IPS-20b (cell line): ENCODE measurements around the gene ITPKB.

ENCODE experiments used
- H3K27ac ChIP-seq: one replicate; pipeline ENCODE4 v1.5.1; 2013; ENCODE audit warnings: low read length
- H3K27me3 ChIP-seq: 2 replicates; pipeline ENCODE4 v1.6.1; 2013; ENCODE audit warnings: mild to moderate bottlenecking, low read length, inconsistent platforms; ENCODE audit not compliant: insufficient read depth
- H3K36me3 ChIP-seq: 2 replicates; pipeline ENCODE4 v1.6.1; 2013; ENCODE audit warnings: low read depth, mild to moderate bottlenecking, inconsistent platforms, low read length, moderate library complexity; ENCODE audit not compliant: insufficient read depth
- H3K4me1 ChIP-seq: 2 replicates; pipeline ENCODE4 v1.6.1; 2013; ENCODE audit warnings: mild to moderate bottlenecking, control low read depth, inconsistent platforms, low read length, moderate library complexity; ENCODE audit not compliant: insufficient read depth
- H3K4me3 ChIP-seq: 2 replicates; pipeline ENCODE4 v1.5.1; 2013; ENCODE audit warnings: mild to moderate bottlenecking, low read length, inconsistent platforms
- H3K9ac ChIP-seq: 2 replicates; pipeline ENCODE4 v1.6.1; 2013; ENCODE audit warnings: low read depth, mild to moderate bottlenecking, inconsistent platforms, low read length, moderate library complexity
- H3K9me3 ChIP-seq: 2 replicates; pipeline ENCODE4 v1.6.1; 2013; ENCODE audit warnings: mild to moderate bottlenecking, low read depth, low read length, inconsistent platforms; ENCODE audit not compliant: insufficient read depth

Gene ITPKB

GRCh38 chr1:226588484-226588883, 150.6 kb downstream of the ITPKB start:
- H3K4me1 ChIP-seq: 0 out of 2 replicates have a peak, but pooled peaks cover 5% of the 10 kb centered on the region
- H3K27me3 ChIP-seq: no peaks in the 10 kb centered on the region
- H3K36me3 ChIP-seq: no peaks in the 10 kb centered on the region
- no peaks in the 10 kb centered on the region for H3K9me3 ChIP-seq
- H3K4me3 ChIP-seq: no peak overlapping the region
- H3K27ac ChIP-seq: no peak overlapping the region
- no peak overlapping the region for H3K9ac ChIP-seq

- Histone ChIP-seq H3K36me3 (no peaks in the 10 kb centered on the region), H3K27me3 (no peaks in the 10 kb centered on the region), H3K4me1 (0 out of 2 replicates have a peak, but pooled peaks cover 5% of the 10 kb centered on the region), H3K9me3 (no peaks in the 10 kb centered on the region), H3K9ac (no peak overlapping the region), H3K27ac (no peak overlapping the region), H3K4me3 (no peak overlapping the region)
Measured at GRCh38 chr1:226586650-226587422, 152.2 kb downstream of the ITPKB start.

- no peak overlapping the region for H3K27ac ChIP-seq
- H3K9me3 ChIP-seq: no peaks in the 10 kb centered on the region
- no peak overlapping the region for H3K9ac ChIP-seq
- H3K4me3 ChIP-seq: no peak overlapping the region
- no peaks in the 10 kb centered on the region for H3K36me3 ChIP-seq
- H3K4me1 ChIP-seq: 0 out of 2 replicates have a peak, but pooled peaks cover 5% of the 10 kb centered on the region
- H3K27me3 ChIP-seq: no peaks in the 10 kb centered on the region
Measured at GRCh38 chr1:226586116-226586515, 153.0 kb downstream of the ITPKB start.

- H3K27me3 ChIP-seq: no peaks in the 10 kb centered on the region
- H3K27ac ChIP-seq: no peak overlapping the region
- H3K9me3 ChIP-seq: no peaks in the 10 kb centered on the region
- H3K36me3 ChIP-seq: no peaks in the 10 kb centered on the region
- H3K4me1 ChIP-seq: no peaks in the 10 kb centered on the region
- no peak overlapping the region for H3K9ac ChIP-seq
- H3K4me3 ChIP-seq: no peak overlapping the region
Measured at GRCh38 chr1:226584164-226584563, 154.9 kb downstream of the ITPKB start.

- H3K9me3 ChIP-seq: no peaks in the 10 kb centered on the region
- no peaks in the 10 kb centered on the region for H3K36me3 ChIP-seq
- H3K27me3 ChIP-seq: no peaks in the 10 kb centered on the region
- H3K4me3 ChIP-seq: no peak overlapping the region
- H3K9ac ChIP-seq: no peak overlapping the region
- no peaks in the 10 kb centered on the region for H3K4me1 ChIP-seq
- H3K27ac ChIP-seq: no peak overlapping the region
Measured at GRCh38 chr1:226582966-226583365, 156.1 kb downstream of the ITPKB start.
